UCSD-AML1 (cell line): ENCODE measurements around the gene YKT6.

Experiments used
- DNase-seq: peaks from one replicate; lab custom pipeline; 2025; ENCODE audit not compliant: unreplicated experiment; lab: John Stamatoyannopoulos, UW

Gene YKT6

DNA sequence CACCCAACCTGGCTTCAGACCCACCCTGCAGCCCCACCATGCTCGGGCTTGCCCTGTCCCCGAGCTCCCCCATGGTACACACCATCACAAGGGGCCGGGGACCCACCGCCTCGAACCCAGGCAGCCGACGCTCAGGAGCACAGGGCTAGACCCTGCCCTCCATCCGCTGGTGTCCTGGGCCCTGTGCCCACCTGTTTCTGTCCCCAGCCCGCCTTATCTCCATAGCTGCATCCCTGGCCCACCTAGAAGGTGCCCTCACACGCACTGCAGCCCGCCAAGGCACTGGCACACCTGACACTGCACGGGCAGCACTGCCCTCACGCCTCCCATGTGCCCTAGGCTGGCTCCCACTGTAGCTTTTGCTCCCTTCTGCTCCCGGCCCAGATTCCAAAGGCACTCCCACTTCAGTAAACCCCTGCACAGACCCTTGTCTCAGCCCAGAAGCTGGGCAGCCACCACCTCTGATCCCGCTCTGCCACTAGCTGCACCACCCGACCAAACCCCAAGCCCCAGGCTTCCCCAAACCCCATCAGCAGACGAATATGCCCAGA is 17.1 kb downstream of the YKT6 start:
- no peak for DNase-seq

DNA sequence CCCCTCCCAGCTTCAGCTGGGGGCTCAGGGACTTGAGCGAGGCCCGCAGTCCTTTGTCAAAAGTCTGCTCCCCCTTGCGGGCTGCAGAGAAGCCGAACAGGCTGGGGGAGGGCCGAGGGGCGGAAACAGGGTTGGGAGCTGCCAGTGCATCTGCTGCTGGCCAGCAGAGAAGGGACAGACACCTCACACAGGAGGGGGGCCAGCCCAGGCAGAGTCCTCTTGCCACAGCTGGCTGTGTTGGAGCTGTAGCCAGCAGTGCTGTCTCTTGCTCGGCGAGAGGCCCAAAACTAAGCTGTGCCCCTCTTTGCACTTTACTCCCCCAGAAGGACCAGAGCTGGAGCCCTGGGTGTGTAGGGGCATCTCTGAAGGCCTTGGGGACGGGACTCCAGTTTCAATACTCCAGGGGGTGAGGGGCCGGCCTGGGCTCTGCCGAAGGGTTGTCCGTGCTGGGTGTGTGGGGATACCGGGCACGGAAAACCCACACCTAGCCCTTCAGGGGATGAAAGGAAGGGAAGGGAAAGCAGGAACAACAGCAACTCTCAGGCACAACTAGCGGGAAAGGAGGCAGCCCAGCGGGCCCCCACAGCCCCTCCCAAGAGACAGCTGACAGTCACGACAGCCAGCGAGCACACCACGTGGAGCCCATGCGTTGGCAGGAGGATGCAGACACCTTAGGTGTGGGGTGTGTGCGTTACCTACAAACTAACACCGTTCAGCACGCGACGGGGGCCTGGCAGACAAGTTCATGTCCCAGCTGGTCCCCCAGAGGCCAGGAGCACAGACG is 17.8 kb downstream of the YKT6 start:
- no peak for DNase-seq

DNA sequence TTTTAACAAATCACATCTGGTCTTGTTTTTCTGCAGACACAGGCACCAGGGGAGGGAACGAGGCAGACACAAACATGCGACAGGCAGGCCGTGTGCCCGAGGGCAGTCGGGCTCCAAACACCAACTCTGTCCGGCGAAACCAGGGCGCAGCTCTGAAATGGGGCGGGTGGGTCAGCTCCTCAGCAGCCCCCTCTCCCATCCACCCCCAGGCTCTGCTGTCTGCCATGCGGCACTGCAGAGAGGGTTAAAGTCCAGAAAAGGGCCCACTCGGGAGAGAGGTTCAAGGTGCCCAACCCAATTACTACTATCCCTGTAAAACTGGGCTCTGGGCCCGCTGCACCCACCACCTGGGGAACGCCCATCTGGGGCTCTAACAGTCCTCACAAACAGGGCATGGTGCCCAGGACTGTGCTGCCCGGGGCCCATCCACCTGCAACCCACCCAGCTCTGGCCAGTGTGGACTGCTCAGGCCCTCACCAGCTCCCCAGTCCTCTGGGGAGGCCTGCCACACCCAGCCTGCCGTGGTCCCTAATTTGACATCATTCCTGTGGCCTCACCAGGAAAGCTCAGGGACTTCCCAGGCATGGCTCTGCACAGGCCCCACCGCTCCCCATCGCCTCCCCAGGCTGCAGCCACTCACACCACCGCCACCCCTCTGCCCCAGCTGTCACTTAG is 18.7 kb downstream of the YKT6 start:
- DNase-seq: no peak

DNA sequence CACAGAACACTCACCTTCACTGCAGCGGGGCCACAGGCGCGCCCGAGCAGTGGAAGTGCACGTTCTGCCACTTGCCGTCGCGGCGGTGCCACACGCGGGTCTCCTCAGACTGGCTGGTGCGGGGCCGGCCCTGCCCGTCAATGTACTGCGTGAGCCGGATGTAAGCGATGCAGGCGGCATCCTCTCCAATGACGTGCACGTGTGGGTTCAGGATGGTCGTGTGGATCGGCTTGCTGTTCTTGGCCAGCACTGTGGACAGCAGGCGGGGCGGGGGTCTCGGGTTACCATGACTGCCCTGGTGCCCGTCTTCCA is 19.2 kb downstream of the YKT6 start:
- DNase-seq: no peak

DNA sequence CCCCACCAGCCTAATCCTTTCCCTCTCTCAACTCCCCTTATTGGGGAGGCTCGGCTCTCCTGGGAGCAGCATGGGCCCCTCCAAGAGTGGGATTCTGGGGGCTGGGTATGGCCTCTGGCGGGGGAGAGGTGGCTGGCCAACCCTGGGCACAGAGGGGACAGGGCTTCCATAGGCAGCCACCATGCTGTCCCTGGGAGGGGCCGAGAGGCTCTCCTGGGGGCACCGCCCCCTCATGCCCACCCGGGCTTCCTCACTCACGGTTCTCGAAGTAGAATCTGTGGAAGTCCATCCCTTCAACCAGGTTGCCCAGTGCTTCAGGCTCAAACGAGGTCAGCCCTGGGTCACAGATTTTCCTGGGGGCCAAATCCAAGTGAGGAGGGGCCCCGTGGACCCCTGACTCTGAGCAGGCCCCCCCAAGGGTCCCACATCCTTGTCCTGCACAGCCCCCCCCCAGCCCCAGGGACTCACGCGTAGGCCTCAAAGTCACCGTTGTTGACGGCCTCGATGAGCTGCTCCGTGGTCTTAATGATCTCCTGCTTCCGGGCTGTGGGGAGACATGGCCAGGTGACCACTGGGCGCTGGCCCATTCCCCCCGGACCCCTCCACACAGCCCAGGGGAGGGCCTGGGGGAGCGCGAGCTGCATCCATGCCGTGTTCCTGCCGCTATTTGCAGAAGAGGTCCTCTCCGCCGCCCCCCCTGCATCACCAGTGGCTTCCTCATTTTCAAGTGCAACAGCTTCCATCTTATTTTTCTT is 19.8 kb downstream of the YKT6 start:
- DNase-seq: no peak

DNA sequence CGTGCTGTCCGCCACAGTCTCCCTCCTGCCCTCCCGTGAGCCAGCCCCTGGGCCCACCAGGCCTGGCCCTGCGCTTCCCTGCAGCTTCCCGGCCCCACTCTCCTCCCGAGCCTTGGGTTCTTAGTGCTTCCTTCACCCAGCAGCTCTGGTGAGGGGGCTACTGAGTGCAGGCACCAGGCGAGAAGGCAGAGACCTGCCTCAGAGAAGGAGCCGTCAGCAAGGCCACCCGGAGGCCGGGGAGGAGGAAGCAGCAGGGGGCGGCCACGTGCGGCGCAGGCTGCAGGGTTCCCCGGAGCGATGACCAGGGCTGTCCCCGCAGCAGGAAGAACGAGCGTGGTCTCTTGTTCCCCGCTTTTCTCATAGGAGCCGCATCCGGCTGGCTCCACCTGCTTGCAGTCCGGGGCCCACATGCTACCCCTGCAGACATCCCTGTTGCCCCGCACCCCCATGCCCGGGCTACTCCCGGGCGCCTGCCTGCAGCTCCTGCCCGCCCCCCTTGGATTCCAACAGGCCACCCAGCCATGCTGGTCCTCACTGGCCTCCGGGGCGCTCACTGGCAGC is 20.5 kb downstream of the YKT6 start:
- no peak for DNase-seq

DNA sequence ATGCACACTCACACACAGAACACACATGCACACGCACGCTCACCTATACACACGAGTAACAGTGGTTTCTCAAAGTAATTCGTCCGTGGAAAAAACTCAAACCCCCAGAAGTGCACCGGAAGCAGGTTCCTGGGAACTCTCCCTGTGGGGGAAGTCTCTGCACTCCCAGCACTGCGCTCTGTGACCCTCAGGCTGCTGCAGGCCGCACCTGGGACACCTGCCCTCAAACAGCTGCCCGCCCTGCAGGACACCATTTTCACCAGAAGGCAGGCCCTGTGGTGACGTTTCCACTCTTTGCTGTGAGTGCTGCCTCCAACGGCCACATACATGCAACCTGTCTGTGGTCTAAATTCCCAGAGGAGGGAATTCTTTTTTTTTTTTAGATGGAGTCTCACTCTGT is 21.3 kb downstream of the YKT6 start:
- no peak for DNase-seq

DNA sequence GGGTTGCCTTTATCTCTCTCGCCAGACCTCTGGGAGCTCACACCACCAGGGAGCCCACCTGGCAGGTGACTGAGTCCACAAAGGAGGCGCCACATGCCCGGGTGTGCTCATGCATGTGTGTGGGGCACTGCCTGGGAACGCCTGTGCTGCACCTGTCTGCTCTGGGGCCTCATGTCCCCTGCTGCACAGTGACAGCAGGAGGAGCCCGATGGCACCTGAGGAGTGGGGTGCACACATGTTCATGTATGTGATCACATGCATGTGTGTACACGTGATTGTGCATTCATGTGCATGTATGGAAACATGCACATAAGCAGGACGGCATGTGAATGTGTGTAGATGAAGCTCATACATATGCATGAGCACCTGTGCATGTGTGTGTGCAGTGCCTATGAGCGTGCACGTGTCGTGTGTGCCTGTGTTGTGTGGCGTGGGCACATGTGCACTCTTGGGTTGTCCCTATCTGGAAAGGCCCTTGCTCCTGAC is 22.0 kb downstream of the YKT6 start:
- no peak for DNase-seq

DNA sequence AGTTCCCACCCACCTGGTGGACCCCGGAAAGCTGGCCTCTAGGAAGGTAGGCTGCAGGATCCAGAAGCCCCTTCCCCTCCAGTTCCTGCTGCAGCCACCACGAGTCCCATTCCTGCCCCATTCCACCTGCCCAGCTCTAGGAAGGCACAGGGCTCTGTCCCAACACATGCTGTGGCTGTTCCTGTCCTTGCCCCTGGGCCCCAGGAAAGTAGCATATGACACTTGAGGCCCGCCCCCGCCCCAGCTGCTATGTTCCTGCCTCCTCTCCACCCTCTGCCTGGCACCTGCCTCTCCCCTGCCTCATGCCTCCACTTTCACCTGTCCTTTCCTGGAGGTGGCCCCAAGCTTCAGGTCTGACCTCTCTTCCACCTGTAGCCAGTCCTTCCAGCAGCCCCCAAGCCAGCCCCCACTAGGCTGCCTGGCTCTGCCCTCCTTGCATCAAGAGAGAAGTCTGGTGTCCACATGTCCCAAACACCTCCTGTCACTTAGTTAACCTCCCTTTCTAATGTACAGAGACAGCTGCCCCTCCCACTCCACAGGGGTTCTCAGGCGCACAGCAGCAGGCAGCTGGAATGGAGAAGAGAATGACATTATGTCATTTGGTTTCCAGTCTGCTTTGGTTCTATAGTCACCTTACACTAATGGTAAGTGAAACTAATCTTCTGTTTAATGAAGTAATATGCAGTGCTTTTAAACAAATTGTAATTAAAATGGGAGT is 22.7 kb downstream of the YKT6 start:
- DNase-seq: no peak

DNA sequence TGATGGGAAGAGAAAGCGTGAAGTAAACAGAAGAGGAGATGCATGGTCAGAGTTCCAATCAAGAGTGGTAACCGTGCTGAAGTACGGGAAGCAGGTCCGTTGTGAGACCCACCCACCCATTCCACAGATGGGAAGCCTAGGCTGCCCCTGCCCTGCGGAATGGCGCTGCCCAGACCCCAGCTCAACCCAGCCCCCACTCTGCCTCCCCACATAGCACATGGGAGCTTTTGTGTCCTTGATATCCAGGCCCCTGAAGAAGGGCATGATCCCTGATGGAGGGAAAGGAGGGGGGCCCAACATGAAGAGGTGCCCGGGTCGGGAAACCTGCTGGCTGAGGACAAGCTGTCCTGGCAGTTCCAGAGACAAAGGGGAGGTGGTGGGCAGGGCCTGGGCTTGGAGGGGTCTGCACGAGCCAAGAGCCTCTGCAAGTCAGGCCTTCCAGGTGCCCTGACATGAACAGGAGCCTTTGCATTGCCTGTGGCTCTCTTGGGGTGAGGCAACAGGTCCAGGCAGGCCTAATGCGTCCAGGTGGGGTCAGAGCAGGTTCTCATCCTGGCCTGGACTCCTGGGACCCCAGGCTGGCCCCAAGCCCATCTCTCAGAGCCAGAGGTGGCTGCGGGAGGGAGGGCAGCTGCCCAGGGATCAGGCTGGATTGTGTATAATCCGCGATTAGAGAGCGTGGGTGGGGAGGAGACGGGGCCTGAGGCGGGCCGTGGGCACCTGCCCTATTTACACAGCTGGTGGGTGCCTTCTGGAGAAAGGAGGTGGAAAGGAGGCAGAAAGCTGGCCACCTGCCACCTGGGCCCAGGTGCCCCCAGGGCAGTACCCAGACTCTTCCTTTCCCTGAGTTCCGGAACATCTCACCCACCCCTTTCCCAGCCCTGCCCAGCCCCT is 23.5 kb downstream of the YKT6 start:
- DNase-seq: no peak

DNA sequence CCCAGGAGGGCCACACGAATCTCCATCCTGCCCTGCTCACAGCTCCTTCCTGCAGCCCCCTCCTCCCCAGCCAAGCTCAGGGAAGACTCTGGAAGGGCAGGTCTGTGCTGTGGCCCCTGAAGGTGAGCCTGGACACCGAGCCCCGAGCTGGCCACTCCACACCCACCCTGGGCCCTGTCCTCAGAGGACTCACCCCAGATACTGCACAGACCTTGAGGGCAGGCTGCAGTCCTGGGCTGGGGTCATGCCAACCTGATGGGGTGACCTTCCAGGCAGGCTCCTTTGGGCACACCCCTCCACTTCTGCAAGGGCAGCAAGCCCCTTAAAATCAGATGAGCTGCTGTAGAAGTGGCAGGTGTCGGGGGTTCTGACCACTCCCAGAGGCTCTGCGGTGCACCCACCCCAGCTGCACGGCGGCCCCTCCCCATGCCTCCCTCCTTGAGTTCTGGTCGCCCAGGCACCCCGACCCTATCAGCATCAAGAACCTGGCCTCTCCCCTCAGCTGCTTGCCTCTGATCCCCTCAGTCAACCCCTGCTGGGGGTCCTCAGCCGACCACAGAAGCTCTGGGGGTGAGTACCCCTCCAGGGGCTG is 24.3 kb downstream of the YKT6 start:
- no peak for DNase-seq

DNA sequence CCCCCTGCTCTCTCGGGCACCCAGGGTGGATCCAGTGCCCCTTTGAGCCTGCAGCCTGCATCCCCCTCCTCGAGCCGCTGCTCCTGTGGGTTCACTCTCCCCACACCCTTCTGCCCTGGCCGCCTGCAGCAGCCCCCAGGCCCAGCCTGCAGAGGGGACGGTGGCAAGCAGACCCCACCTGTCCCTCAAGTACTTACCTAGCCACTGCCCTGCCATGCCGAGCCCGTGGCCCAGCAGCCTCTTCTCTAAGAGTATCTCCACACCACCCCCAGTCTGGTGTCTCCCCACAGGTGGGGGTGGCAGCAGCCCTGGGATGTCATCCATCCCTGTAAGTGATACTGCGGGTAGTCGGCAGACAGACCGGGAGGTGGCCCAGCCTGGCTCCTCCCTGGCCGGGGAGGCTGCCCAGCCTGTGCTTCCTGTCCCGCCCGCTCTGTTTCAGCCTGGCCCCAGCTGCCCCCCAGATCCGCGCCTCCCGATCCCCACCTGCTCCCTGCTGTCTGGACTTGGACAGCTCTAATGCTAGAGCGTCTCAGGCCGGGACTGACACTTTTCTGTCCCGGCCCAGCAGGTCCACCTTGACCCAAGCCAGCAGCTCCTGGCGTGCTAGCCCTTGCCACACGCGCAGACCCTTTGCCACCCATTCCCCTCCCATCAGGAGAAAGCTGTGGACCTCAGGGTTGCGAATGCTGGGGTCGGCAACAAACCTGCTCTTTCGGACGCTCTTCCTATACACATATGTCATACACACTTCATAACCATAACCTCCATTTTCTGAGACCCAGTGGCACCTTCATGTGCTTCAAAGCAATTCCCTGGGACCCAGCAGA is 25.0 kb downstream of the YKT6 start:
- no peak for DNase-seq

DNA sequence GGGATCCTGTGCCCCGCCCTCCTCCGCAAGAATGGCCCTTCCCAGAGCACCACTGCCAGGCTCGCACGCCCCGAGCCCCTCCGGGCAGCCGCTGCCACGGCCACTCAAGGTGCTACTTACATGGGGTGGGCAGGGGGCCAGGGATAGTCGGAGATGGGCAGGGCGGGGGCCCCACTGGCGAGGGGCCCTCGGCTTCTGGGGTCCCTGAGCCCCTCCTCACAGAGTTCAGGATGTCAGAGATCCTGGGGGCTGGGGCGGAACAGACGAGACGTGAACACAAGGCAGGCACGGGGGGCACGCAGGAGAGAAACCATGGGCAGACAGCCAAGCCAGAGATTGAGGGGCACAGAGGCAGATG is 25.6 kb downstream of the YKT6 start:
- DNase-seq: no peak

DNA sequence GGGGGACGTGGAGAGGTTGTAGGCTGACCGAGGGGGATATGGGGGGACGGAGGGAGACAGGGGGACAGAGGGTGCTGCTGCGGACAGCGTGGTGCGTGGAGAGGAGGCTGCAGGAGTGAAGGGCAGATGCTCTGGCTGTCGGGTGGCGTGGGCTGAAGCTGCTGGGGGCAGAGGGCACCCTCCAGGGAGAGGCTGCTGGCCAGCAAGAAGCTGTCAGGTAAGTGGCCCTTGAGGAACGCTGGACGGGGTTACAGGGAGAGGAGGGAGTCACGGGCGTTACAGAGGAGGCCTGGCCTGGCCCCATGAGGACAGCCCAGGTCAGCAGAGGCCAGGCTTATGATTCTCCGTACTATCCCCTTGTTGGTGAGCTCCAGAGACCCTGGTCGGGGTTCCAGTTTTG is 27.1 kb downstream of the YKT6 start:
- DNase-seq: no peak

DNA sequence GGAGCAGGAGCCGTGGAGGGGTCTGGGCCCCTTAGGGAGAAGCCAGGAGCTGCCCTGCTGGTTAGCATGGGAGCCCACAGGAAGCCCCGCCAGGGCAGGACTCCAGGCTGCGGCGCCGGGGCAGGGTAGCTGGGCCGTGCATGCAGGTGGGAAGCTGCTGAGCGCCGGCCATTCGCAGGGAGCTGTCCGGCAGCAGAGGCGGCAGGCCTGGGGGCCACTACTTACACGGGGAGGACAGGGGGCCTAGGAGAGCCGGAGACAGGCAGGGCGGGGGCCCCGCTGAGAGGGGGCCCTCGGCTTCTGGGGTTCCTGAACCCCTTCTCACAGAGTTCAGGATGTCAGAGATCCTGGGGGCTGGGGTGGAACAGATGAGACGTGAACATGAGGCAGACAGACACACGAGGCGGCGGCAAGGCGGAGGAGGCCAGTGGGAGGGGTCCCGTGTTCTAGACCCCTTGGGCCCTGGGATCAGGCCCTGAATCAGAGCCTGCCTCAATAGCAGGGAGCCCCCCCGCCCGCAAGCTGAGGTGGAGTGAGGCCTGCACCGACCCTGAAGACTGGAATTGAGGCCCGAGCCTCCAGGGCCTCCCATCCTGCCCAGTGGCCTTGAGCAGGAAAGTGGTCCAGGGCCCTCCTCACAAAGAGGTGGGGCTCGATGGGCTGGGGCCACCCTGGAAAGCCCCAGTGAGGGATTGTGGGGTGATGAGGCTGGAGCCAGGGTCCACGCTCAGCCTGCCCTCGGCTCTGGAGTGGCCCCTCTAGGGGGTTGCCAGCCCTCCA is 28.0 kb downstream of the YKT6 start:
- no peak for DNase-seq

DNA sequence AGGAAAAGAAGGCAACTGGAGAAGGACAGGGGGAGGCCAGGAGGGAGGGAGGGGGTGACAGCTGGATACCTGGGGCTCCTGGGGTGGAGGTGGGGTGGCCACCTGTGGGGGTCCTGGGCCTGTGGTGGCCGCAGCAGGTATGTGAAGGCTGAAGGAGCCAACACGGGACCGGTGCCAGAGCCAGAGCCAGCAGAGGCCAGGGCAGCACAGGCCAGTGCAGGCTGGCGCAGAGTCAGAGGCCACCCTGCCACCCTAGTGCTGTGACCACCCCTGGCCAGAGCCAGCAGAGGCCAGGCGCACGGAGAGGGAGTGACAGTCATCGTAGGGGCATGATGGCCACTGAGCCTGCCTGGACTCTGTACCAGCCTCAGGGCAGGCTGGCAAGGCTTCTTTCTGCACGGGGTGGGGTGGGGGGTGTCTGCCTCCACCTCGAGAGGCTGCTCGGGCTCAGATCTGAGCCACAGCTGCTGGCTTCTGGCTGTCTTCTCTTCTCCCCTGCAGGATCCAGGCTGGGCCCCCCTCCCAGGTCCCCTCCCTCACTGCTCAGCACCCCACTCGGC is 28.8 kb downstream of the YKT6 start:
- no peak for DNase-seq

DNA sequence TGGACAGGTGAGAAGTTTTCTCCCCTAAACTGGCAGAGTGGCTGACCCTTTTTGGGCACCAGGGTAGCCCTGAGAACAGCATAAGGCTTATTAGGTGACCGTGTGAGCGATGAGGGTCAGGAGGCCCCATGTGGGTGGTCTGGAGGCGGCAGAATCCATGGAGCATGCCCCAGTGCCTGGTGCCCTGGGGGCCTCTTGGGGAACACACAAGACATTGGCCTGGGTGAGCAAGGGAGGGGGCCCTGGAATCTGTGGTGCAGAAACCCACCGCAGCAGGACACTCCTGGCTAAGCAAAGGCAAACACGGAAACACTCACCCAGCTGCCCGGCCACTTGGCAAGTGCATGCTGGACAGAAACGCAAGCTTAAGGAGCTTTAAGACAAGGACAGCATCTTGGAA is 29.5 kb downstream of the YKT6 start:
- no peak for DNase-seq

DNA sequence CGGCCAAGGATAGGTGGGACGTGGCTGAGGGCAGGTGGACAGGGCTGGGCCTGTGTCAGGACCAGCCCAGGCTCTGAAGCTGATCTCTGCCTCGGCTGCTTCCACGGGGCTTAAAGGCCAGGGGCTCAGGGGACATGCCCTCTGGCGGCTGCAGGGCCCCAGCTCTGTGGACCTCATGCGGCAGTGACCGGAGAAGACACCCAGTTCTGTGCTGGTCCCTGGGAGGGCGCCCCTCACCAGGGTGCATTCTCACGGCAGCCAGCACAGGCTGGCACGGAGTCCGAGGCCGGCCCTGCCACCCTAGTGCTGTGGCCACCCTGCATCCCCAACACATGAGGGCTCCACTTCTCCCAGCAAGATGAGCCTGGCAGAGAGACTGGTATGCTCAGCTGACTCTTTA is 30.3 kb downstream of the YKT6 start:
- DNase-seq: no peak
